HG03196 (cell line): ENCODE measurements around the gene DCANP1.

Source experiments
- ATAC-seq: cut with Tn5 transposase; IDR thresholded peaks from one replicate; pipeline ENCODE4 v1.9.1; 2021; ENCODE audit not compliant: unreplicated experiment

The DCANP1 gene

GRCh38 chr5:135480511-135480910 is 33.4 kb upstream of the DCANP1 start:
- no peak for ATAC-seq

DNA sequence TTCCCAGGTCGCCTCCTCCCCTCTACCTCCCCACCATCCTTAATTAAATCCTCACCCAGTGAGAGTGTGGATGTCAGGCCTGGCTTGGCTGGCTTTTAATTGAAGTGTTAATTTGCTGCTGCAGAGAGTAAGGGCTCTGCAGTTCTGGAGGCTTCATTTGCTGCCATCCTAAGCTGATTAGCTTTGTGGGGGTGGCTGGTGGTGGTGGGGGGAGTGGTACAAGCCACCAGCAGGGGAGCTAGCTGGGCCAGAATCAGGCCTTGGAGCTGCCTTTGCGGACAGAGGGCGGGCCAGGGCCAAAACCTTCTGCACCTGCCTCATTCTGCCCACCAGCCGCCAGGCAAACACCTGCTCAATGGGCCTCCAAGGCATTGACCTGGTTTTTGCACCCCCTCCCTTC is 31.8 kb upstream of the DCANP1 start:
- ATAC-seq = no peak

DNA sequence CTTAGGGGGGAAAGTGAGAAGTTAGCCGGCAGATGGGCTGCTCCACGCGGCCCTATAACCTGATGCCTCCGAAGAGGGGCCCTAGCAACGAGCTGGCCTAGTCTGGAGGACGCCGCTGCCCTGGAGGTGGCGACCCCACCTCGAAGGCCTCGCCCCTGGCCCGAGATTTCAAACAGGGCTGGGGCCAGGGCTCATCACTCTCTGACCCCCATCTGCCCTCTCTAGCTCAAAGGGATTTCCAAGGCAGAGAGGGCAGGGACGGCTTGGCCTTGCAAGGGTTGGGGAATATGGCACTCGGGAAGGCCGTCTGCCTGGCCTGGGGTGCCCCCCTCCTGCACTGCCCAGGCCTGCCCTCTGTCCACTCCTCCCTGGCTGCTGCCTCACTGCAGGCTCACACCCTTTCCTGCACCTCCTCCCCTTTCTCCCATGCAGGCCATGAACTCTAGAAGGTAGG is 30.5 kb upstream of the DCANP1 start:
- no peak for ATAC-seq

- ATAC-seq = no peak
Measured at GRCh38 chr5:135476615-135477581, 29.8 kb upstream of the DCANP1 start.

DNA sequence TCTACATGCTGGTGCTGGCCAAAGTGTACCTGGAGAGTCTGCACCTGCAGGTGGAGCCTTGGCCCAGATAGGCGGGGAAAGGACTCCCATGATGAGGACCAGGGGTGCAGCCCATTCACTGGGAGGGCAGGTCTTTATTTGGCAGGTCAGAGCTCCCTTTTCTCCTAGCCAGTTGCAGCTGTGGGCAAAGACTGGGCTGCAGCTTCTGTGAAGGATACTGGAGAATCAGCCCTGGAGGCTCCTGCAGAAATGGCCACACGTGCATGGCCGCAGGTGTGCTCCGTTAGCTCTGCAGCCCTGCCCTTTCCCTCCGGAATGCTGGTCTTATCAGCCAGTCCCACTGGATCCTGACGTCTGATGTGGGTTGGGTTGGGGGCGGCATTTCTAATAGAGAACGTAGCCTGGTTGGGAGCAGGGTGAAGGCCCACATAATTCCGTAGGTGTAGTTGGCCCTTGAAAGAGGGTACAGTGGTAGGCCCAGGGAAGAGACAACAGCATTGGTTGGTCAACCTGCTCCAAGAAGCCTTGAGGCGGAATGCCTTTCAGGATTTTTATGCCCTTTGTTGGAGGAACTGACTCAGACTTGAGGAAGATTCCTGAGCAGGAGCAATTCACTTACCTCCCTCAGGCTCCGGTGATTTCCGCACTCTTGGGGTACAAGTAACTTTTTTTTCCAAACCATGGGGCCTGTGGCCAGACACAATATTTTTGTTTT is 27.0 kb upstream of the DCANP1 start:
- ATAC-seq = no peak

GRCh38 chr5:135472141-135472540 is 25.0 kb upstream of the DCANP1 start:
- no peak for ATAC-seq

DNA sequence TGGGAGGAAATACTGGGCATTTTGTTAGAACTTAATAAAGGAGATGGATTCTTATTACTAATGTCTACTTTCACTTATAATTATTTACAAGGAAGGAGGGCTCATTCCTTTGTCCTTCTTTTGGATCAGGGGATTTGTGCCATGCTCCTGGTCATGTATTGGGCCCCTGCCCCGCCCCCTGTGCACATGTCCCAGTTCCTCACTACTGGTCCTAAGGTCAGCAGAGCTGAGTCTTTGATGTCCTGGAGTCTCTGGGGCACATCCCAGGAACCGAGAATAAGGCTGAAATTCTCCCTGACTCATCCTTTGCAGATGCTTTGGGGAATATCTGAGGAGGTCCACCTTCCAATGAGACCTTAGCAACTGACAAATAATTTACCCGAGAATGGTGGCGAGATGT is 24.6 kb upstream of the DCANP1 start:
- no peak for ATAC-seq

DNA sequence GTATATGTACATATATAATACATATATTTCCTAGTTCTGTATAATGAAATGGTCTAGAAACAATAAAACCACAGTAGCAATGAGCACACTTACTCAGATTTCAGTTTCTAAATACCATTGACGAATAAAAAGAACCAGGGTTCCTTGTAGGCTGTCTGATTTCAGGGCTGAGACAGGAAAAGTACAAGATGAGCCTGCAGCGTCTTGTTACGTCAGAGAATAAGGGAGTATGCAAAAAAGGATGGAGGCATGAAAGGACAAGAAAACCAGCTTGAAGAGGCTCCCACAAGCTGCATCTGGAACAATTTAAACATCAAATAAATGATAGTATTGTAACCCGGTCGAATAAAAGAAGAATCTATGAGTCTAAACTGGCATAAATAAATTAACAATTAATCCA is 22.8 kb upstream of the DCANP1 start:
- no peak for ATAC-seq

GRCh38 chr5:135468541-135468940 is 21.4 kb upstream of the DCANP1 start:
- no peak for ATAC-seq

DNA sequence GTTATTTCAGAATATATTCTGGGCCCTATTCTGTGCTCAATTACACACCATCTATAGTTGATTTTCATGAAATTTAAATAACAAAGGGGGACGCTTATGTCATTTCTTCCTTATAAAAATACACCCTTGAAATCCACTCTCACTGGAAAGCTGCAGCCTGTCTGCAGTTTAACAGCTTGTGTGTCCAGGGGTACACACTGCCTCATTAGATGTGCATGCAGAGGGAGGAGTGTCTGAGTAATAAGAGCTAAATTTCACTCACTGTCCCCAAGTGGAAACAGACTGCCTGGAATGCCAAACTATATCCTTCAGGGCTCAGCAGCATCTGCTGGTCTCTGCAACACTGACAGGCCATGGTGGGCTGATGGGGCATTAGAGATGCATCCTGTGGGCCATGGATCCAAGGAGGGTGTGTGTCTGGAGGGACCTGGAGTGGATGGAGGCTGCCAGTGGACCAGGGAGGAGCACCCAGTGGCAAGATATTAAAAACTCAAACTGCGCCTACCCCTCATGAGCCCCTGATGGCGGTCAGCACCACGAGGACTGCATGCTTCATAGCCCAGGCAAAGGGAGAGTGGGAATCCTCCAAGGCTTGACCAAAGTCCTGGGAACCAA is 20.8 kb upstream of the DCANP1 start:
- no peak for ATAC-seq

- ATAC-seq = no peak
Measured at GRCh38 chr5:135467051-135467625, 20.0 kb upstream of the DCANP1 start.

DNA sequence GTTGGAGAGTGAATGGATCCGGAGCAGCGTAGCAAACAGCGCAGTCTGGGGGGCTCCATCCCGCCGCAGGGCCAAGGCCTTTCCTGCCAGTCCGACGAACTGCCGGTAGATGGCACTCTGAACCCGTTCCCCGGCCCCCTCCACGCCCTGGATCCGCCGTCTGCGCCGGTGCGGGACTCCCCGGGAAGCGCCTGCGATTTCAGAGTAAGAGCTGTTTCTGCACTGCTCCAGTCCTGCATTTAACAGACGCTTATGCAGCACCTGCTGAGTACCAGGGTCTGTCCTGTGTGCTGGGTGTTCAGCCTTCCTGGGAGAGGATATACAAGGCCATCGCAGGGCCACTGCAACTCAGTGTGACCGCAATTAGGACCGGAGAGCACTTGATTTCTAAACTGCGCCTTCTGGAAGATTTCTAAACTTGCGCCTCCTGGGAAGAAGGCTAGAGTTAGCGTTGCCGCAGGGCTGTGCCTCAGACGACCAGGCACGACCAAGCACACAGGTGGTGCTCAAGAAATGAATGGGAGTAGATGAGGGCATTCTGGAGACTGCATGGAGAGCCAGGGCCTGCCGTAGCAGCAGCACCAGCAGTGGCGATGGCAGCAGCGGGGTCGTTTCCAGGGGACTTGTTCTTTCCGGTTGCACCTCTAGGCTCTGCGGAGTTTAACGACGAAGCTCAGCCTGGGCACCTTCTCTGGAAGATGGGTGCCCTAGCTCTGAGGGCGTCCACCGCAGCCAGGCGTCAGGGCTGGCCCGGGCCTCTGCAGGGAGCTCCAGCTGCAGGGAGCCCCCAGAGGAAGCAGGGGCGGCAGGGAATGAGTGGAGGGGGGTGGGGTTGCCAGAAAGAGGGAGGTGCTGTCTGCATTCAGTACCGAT is 19.3 kb upstream of the DCANP1 start:
- peak; percentile 59 for ATAC-seq

DNA sequence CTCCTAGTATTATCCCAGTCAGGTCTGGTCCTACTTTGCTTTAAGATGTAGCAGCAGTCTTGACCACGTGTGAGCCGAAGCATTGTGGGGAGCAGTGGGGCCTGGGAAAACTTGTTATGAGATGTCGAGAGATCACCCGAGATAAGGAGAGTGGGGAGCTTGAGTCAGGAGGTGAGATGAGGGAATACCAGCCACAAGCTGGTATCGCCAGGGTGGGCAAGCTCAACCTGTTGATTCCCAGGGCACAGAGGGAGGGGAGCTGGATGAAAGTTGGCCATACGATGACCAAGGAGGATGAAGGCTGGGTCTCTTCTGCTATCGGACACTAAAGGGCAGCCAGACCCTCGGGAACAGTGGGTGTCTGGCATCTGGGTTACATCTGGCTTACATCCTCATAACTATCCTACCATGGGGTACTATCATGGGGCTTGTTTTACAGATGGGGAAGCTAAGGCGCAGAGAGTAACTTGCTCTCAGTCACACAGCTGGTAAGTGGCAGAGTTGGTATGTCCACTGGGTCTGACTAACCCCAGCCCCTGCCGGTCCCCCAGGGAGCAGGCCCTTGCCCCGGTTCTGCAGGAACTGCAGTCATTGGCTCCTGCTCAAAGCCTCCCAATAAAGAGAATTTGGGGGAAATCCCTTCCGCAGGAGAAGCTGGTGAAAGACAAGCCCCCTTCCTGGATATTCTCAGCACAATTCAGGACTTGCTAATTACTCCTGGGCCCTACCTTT is 18.4 kb upstream of the DCANP1 start:
- ATAC-seq = no peak

DNA sequence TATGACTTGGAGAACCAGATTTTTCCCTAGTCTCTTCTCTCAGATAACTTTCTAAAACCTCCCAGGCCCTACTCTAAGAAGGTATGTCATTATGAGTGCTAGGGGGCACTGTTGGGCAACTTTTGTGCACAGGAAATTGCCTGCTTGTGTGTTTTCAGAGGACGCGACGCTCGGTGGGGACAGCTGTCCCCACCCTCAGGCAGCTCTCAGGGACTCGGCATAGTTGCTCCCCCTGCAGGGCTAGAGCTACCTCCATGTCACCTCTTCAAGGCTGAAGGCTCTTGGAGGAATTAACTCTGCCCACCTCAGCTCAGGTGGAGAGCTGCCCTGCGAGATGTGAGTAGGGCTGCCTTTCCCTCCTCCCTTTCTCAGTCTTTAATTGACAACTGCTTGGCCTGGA is 15.2 kb upstream of the DCANP1 start:
- no peak for ATAC-seq

DNA sequence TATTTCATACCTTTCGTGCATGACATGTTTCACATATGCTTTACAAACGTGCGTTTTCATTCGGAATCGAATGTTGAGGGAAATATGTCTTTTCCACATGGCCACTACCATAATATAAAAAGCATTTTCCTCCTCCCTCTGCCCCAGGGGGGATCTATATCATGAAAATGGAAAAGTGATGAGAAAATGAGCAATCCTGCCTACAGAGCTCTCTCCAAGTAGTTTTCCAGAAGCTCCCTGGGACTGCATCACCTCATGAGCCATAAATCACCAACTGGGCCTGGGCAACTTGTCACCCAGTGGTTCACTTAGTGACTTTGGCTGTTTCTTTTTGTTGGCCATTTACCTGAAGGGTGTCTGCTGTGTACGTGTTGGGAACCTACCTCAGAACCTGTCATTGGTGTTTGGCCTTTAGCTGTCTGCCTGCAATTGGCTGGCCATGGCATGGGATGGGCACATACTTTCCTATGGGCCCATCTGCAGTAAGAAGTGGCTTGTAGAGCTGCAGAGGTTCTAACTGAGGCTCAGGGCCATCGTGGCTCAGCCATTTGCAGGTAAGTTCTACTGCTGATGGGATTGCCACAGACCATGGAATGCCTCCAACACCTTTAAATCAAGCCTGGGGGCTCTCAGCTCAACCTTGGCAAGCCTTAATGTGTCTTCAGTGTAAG is 14.5 kb upstream of the DCANP1 start:
- ATAC-seq = no peak

GRCh38 chr5:135460246-135461033 is 13.3 kb upstream of the DCANP1 start:
- no peak for ATAC-seq

DNA sequence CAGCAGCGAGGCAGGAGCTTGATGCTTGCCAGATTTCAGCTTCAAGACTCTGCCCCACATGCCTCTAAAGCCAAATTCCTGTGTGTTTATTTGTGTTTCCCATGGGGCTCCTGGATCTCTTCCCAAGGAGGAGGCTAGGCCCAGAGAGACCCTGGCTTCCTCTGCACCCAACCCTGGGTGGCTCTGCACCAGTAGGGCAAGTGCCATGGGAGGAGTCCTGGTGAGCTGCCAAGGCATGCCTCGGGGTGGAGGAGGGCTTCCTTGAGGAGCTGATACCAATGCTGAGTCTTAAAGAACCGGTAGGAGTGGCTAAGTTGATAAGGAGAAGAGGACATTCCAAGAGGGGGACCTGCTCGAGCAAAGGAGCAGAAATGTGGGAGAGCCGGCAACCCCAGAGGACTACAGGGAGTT is 11.8 kb upstream of the DCANP1 start:
- no peak for ATAC-seq

DNA sequence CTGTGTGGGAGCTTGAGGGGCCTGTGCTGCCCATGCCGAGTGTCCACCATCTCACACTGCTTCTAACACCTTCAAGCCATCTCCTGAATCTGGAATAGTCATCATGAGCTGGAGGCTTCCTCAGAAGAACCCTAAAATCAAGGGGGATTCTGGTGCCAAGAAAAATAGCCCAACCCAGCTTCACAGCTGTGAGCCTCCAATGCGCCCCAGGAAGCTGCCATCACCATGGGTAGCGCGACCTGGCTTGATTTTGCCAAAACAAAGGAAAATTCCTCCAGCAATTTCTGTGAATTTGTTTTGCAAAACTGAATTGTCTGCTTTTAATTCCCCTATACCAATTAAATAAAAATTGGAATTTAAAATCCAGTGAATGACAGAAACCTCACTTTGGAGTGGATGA is 11.2 kb upstream of the DCANP1 start:
- ATAC-seq = no peak
